PC-9 (cell line): ENCODE data around the gene FAF1.

Experiments
- EZH2 ChIP-seq: fragments of 200-600 bp; sonication (generic); IDR thresholded peaks from 2 replicates; pipeline ENCODE4 v1.8.0; 2017; ENCODE audit warnings: antibody characterized with exemption, low read depth
- TF ChIP-seq, protein P1 (sequence below): fragments of 200-600 bp; sonication (generic); conservative IDR thresholded peaks from 2 replicates; pipeline ENCODE4 v1.6.1; 2017; ENCODE audit warnings: mixed run types, antibody characterized with exemption, mild to moderate bottlenecking, moderate library complexity

- TF ChIP-seq, protein P1, sequence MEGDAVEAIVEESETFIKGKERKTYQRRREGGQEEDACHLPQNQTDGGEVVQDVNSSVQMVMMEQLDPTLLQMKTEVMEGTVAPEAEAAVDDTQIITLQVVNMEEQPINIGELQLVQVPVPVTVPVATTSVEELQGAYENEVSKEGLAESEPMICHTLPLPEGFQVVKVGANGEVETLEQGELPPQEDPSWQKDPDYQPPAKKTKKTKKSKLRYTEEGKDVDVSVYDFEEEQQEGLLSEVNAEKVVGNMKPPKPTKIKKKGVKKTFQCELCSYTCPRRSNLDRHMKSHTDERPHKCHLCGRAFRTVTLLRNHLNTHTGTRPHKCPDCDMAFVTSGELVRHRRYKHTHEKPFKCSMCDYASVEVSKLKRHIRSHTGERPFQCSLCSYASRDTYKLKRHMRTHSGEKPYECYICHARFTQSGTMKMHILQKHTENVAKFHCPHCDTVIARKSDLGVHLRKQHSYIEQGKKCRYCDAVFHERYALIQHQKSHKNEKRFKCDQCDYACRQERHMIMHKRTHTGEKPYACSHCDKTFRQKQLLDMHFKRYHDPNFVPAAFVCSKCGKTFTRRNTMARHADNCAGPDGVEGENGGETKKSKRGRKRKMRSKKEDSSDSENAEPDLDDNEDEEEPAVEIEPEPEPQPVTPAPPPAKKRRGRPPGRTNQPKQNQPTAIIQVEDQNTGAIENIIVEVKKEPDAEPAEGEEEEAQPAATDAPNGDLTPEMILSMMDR = no peak
- TF ChIP-seq EZH2 = no peak
Measured at GRCh38 chr1:50719126-50719525, 240.9 kb downstream of the FAF1 start.
